Astrocyte (in vitro differentiated cells and primary cell): ENCODE results near the gene NEK7. TPM values are rescaled to one million over a fixed set of nuclear protein-coding genes. Genes with fewer than 3 reads are reported as not detected.

Experiments
- DNase-seq: peaks from one replicate; pipeline ENCODE4 v3.0.0-alpha.2; 2010; ENCODE audit warnings: low read depth
- FAIRE-seq: peaks from 2 replicates; lab custom pipeline; 2011; peaks lifted over from hg19 to GRCh38; lab: Jason Lieb, UNC
- H2AFZ ChIP-seq: 2 replicates; pipeline ENCODE4 v1.6.0; 2012; ENCODE audit warnings: low read depth, low read length, inconsistent platforms
- H3K27ac ChIP-seq: 2 replicates; pipeline ENCODE4 v1.5.1; 2011; ENCODE audit warnings: low read depth, low read length, inconsistent platforms
- H3K27me3 ChIP-seq: 2 replicates; pipeline ENCODE4 v1.6.0; 2011; ENCODE audit warnings: low read length, inconsistent platforms; ENCODE audit not compliant: insufficient read depth
- H3K36me3 ChIP-seq: 2 replicates; pipeline ENCODE4 v1.5.1; 2011; ENCODE audit warnings: low read length, inconsistent platforms; ENCODE audit not compliant: insufficient read depth
- H3K4me1 ChIP-seq: 2 replicates; pipeline ENCODE4 v1.5.1; 2011; ENCODE audit warnings: low read length, inconsistent platforms; ENCODE audit not compliant: insufficient read depth
- H3K4me2 ChIP-seq: 2 replicates; pipeline ENCODE4 v1.6.0; 2012; ENCODE audit warnings: low read length, inconsistent platforms
- H3K4me3 ChIP-seq: 2 replicates; pipeline ENCODE4 v1.5.1; 2011; ENCODE audit warnings: low read depth, mild to moderate bottlenecking, low read length, inconsistent platforms; ENCODE audit not compliant: insufficient read depth
- H3K79me2 ChIP-seq: 2 replicates; pipeline ENCODE4 v1.6.0; 2012; ENCODE audit warnings: mild to moderate bottlenecking, low read length, inconsistent platforms; ENCODE audit not compliant: insufficient read depth
- H3K9ac ChIP-seq: 2 replicates; pipeline ENCODE4 v1.6.0; 2012; ENCODE audit warnings: mild to moderate bottlenecking, low read length, inconsistent platforms
- H3K9me3 ChIP-seq: 2 replicates; pipeline ENCODE4 v1.5.1; 2012; ENCODE audit warnings: low read depth, mild to moderate bottlenecking, low read length, inconsistent platforms; ENCODE audit not compliant: insufficient read depth
- H4K20me1 ChIP-seq: 2 replicates; pipeline ENCODE4 v1.6.0; 2012; ENCODE audit warnings: low read length, inconsistent platforms; ENCODE audit not compliant: insufficient read depth
- H3K27ac Mint-ChIP-seq: one replicate; pipeline ENCODE4 v1.8.0; 2021; ENCODE audit warnings: mild to moderate bottlenecking, mixed read lengths; ENCODE audit not compliant: unreplicated experiment
- H3K27me3 Mint-ChIP-seq: one replicate; pipeline ENCODE4 v1.8.0; 2021; ENCODE audit warnings: low read depth, mixed read lengths; ENCODE audit not compliant: unreplicated experiment
- H3K36me3 Mint-ChIP-seq: one replicate; pipeline ENCODE4 v1.8.0; 2021; ENCODE audit warnings: low read depth, mixed read lengths; ENCODE audit not compliant: unreplicated experiment
- H3K4me1 Mint-ChIP-seq: one replicate; pipeline ENCODE4 v1.8.0; 2021; ENCODE audit warnings: low read depth, mixed read lengths; ENCODE audit not compliant: unreplicated experiment
- H3K4me3 Mint-ChIP-seq: one replicate; pipeline ENCODE4 v1.8.0; 2021; ENCODE audit warnings: mild to moderate bottlenecking, moderate library complexity, mixed read lengths; ENCODE audit not compliant: unreplicated experiment
- H3K9me3 Mint-ChIP-seq: one replicate; pipeline ENCODE4 v1.8.0; 2021; ENCODE audit warnings: mild to moderate bottlenecking, mixed read lengths; ENCODE audit not compliant: unreplicated experiment
- EZH2 ChIP-seq: IDR thresholded peaks from 2 replicates; pipeline ENCODE4 v1.6.1; 2012; ENCODE audit warnings: mild to moderate bottlenecking, low read length, inconsistent platforms; ENCODE audit not compliant: insufficient read depth
- total RNA-seq: library from RNA; stranded (reverse); gene quantifications from 2 replicates; pipeline ENCODE4 v1.2.1, GENCODE V29; 2021
- TF ChIP-seq, protein P1 (sequence below): IDR thresholded peaks from 2 replicates; pipeline ENCODE4 v1.5.1; 2011; ENCODE audit warnings: low read depth, mild to moderate bottlenecking, inconsistent platforms, low read length, moderate library complexity; ENCODE audit not compliant: insufficient read depth

Gene NEK7
- total RNA-seq, 1 donor from 2014 or later: 125 TPM

GRCh38 chr1:198151688-198152087, 5.1 kb upstream of the NEK7 start:
- Mint-ChIP-seq H3K27me3 (no peaks in the 10 kb centered on the region), H3K36me3 (no peaks in the 10 kb centered on the region), H3K4me3 (no peak overlapping the region), H3K4me1 (peaks cover 21% of the 10 kb centered on the region), H3K9me3 (no peaks in the 10 kb centered on the region), H3K27ac (no peak overlapping the region)
- DNase-seq (peak; percentile 62), FAIRE-seq (no peak)
- Histone ChIP-seq H3K79me2 (no peaks in the 10 kb centered on the region), H4K20me1 (no peaks in the 10 kb centered on the region), H2AFZ (no peak overlapping the region), H3K36me3 (no peaks in the 10 kb centered on the region), H3K9me3 (no peaks in the 10 kb centered on the region), H3K4me1 (peaks cover 24% of the 10 kb centered on the region), H3K27ac (no peak overlapping the region), H3K9ac (no peak overlapping the region), H3K4me2 (peak overlapping the region; percentile 6), H3K27me3 (no peaks in the 10 kb centered on the region), H3K4me3 (no peak overlapping the region)
- TF ChIP-seq, protein P1, sequence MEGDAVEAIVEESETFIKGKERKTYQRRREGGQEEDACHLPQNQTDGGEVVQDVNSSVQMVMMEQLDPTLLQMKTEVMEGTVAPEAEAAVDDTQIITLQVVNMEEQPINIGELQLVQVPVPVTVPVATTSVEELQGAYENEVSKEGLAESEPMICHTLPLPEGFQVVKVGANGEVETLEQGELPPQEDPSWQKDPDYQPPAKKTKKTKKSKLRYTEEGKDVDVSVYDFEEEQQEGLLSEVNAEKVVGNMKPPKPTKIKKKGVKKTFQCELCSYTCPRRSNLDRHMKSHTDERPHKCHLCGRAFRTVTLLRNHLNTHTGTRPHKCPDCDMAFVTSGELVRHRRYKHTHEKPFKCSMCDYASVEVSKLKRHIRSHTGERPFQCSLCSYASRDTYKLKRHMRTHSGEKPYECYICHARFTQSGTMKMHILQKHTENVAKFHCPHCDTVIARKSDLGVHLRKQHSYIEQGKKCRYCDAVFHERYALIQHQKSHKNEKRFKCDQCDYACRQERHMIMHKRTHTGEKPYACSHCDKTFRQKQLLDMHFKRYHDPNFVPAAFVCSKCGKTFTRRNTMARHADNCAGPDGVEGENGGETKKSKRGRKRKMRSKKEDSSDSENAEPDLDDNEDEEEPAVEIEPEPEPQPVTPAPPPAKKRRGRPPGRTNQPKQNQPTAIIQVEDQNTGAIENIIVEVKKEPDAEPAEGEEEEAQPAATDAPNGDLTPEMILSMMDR: no peak
- no peak for TF ChIP-seq EZH2

GRCh38 chr1:198153103-198153502, 3.7 kb upstream of the NEK7 start:
- Histone ChIP-seq H3K36me3 (no peaks in the 10 kb centered on the region), H3K9me3 (no peaks in the 10 kb centered on the region), H3K9ac (no peak overlapping the region), H2AFZ (no peak overlapping the region), H3K79me2 (peaks cover 13% of the 10 kb centered on the region), H4K20me1 (peaks cover 6% of the 10 kb centered on the region), H3K4me3 (no peak overlapping the region), H3K4me2 (peak overlapping the region; percentile 24), H3K4me1 (peaks cover 26% of the 10 kb centered on the region), H3K27me3 (no peaks in the 10 kb centered on the region), H3K27ac (no peak overlapping the region)
- Mint-ChIP-seq H3K9me3 (no peaks in the 10 kb centered on the region), H3K4me3 (no peak overlapping the region), H3K27ac (peak overlapping the region; percentile 22), H3K36me3 (peaks cover 2% of the 10 kb centered on the region), H3K4me1 (peaks cover 21% of the 10 kb centered on the region), H3K27me3 (no peaks in the 10 kb centered on the region)
- TF ChIP-seq EZH2: no peak
- TF ChIP-seq, protein P1: no peak
- FAIRE-seq (peak; percentile 70), DNase-seq (peak; percentile 99)

- Mint-ChIP-seq H3K27me3 (no peaks in the 10 kb centered on the region), H3K9me3 (no peaks in the 10 kb centered on the region), H3K4me3 (no peak overlapping the region), H3K36me3 (peaks cover 2% of the 10 kb centered on the region), H3K4me1 (peaks cover 21% of the 10 kb centered on the region), H3K27ac (no peak overlapping the region)
- peaks cover 26% of the 10 kb centered on the region for H3K4me1 ChIP-seq
- DNase-seq (peak; percentile 87), FAIRE-seq (no peak)
- peaks cover 10% of the 10 kb centered on the region for H4K20me1 ChIP-seq
- no peak overlapping the region for H3K27ac ChIP-seq
- no peak overlapping the region for H3K4me3 ChIP-seq
- no peaks in the 10 kb centered on the region for H3K36me3 ChIP-seq
- no peak overlapping the region for H2AFZ ChIP-seq
- H3K27me3 ChIP-seq: no peaks in the 10 kb centered on the region
- H3K79me2 ChIP-seq: peaks cover 20% of the 10 kb centered on the region
- no peaks in the 10 kb centered on the region for H3K9me3 ChIP-seq
- TF ChIP-seq, protein P1: no peak
- no peak for TF ChIP-seq EZH2
- H3K9ac ChIP-seq: no peak overlapping the region
- H3K4me2 ChIP-seq: peak overlapping the region; percentile 24
Observed at GRCh38 chr1:198153804-198154203, 3.0 kb upstream of the NEK7 start.
